NCI-H1105 (cell line): ENCODE results near the gene DENND2A.
"Not testable (repeated sequence)": the region's sequence is repeated elsewhere in the genome, so short reads cannot be mapped to it uniquely, and the experiment has no call there.

Source experiments
- DNase-seq: peaks from one replicate; lab custom pipeline; 2025; lab: John Stamatoyannopoulos, UW

DENND2A gene

GRCh38 chr7:140506788-140507464, 133.7 kb downstream of the DENND2A start:
- DNase-seq, result peak; percentile 94

GRCh38 chr7:140501966-140502365, 138.6 kb downstream of the DENND2A start:
- no peak for DNase-seq

GRCh38 chr7:140497807-140498206, 142.8 kb downstream of the DENND2A start:
- not testable (repeated sequence) for DNase-seq

GRCh38 chr7:140497241-140497769, 143.3 kb downstream of the DENND2A start:
- no peak for DNase-seq

- DNase-seq, result no peak
These were observed 145.0 kb downstream of the DENND2A start for GRCh38 chr7:140495514-140496097.

- no peak for DNase-seq
These were observed 145.7 kb downstream of the DENND2A start for GRCh38 chr7:140494867-140495266.

- DNase-seq, result no peak
These were observed 151.6 kb downstream of the DENND2A start for GRCh38 chr7:140489026-140489359.

- DNase-seq, result no peak
These were observed 154.9 kb downstream of the DENND2A start for GRCh38 chr7:140485500-140486265.

GRCh38 chr7:140484951-140485499, 155.6 kb downstream of the DENND2A start:
- DNase-seq, result no peak

- DNase-seq, result no peak
These were observed 156.1 kb downstream of the DENND2A start for GRCh38 chr7:140484479-140484878.

- no peak for DNase-seq
These were observed 160.9 kb downstream of the DENND2A start for GRCh38 chr7:140479739-140480084.

- peak; percentile 97 for DNase-seq
These were observed 161.4 kb downstream of the DENND2A start, which contains the start of gene MKRN1 for GRCh38 chr7:140479062-140479738. Gene MKRN1 (minus strand): TSS chr7:140479505. CDS start chr7:140479344, 161 bp downstream.

GRCh38 chr7:140478246-140479061, 162.2 kb downstream of the DENND2A start:
- DNase-seq, result peak; percentile 37

- DNase-seq, result no peak
These were observed 163.8 kb downstream of the DENND2A start for GRCh38 chr7:140476698-140477261.

- peak; percentile 70 for DNase-seq
These were observed 164.8 kb downstream of the DENND2A start for GRCh38 chr7:140475747-140476333.
